Spleen (tissue), 7 donors: ENCODE results near the gene PLXNA2.

Experiments used
- CTCF ChIP-seq, 11 experiments: fragments of 200-600 bp in 7 of 11; fragments of 450-650 bp in 4 of 11; sonication (generic) in 4 of 11; IDR thresholded peaks in 8 of 11; conservative IDR thresholded peaks in 3 of 11; 1 replicate in 7 of 11; 2 replicates in 4 of 11; pipeline versions ENCODE4 v1.4.0 to v1.8.0; 2016 to 2021; ENCODE audit warnings: antibody characterized with exemption in 11 of 11, inconsistent platforms in 4 of 11, mild to moderate bottlenecking in 1 of 11
- POLR2A ChIP-seq, 3 donors: fragments of 450-650 bp; IDR thresholded peaks; one replicate each; pipeline ENCODE4 v1.5.1; 2017; ENCODE audit warnings: antibody characterized with exemption in 3 of 3, mild to moderate bottlenecking in 1 of 3
- POLR2AphosphoS5 ChIP-seq, 3 donors: sonication (generic); formaldehyde crosslinking; IDR thresholded peaks; one replicate each; pipeline ENCODE4 v1.5.1; 2017; ENCODE audit warnings: antibody characterized with exemption in 3 of 3
- donor health status: DM: no; HTN: no; CAD: no; lungs with moderate emphysema.
- donor health status: DM: no; HTN: no; CAD: no.
- donor health status: DM: no; HTN: no; CAD: no.

- no peak for TF ChIP-seq CTCF (IDR thresholded peaks at IDR 0.05 in 8 of 11, conservative IDR thresholded peaks at IDR 0.05 in 3 of 11)
- no peak for TF ChIP-seq POLR2A (IDR thresholded peaks at IDR 0.05)
- TF ChIP-seq POLR2AphosphoS5 (IDR thresholded peaks at IDR 0.05): no peak
These were observed 188.6 kb downstream of the PLXNA2 start for GRCh38 chr1:208055535-208055934.
